HepG2 (cell line): Measurements from ENCODE around the gene CDH2. TPM values are rescaled to one million over a fixed set of nuclear protein-coding genes. Genes with fewer than 3 reads are reported as not detected.

Experiments used
- ATF7 ChIP-seq, 2 experiments: fragments of 450-650 bp in 1 of 2; sonication (generic) in 1 of 2; formaldehyde crosslinking in 1 of 2; IDR thresholded peaks; 2 replicates each; pipeline versions ENCODE4 v1.4.0 to v1.6.1; 2016 to 2020; ENCODE audit warnings: antibody characterized with exemption in 1 of 2, mild to moderate bottlenecking in 1 of 2, missing genetic modification reagents in 1 of 2
- HOXA5 ChIP-seq: sonication (generic); formaldehyde crosslinking; IDR thresholded peaks from 2 replicates; pipeline ENCODE4 v1.4.0; 2020; ENCODE audit warnings: missing genetic modification reagents
- HOXA9 ChIP-seq: sonication (generic); formaldehyde crosslinking; IDR thresholded peaks from 2 replicates; pipeline ENCODE4 v1.8.1; 2022; ENCODE audit warnings: missing genetic modification reagents, mild to moderate bottlenecking, moderate library complexity, borderline replicate concordance
- MED8 ChIP-seq: sonication (generic); formaldehyde crosslinking; IDR thresholded peaks from 2 replicates; pipeline ENCODE4 v1.8.1; 2023; ENCODE audit warnings: mild to moderate bottlenecking, missing genetic modification reagents; ENCODE audit not compliant: insufficient replicate concordance
- MTF1 ChIP-seq: sonication (generic); formaldehyde crosslinking; IDR thresholded peaks from 2 replicates; pipeline ENCODE4 v1.5.0; 2020; ENCODE audit warnings: missing genetic modification reagents
- TOE1 ChIP-seq: sonication (generic); formaldehyde crosslinking; IDR thresholded peaks from 2 replicates; pipeline ENCODE4 v1.4.0; 2020; ENCODE audit warnings: mild to moderate bottlenecking, missing genetic modification reagents
- ZNF777 ChIP-seq: sonication (generic); formaldehyde crosslinking; IDR thresholded peaks from 2 replicates; pipeline ENCODE4 v1.4.0; 2020; ENCODE audit warnings: missing genetic modification reagents
- polyA plus RNA-seq, 8 experiments: library from polyadenylated mRNA; depleted of rRNA in 3 of 8; stranded (reverse) in 7 of 8; unstranded in 1 of 8; fragments of >200 nt; fragmentation: Illumina TruSeq in 4 of 8; extraction: Trizol in 4 of 8; gene quantifications; 2 replicates each; pipeline versions ENCODE4 v1.2.1 to v1.2.3, GENCODE V29; 2011 to 2016; ENCODE audit warnings: low read depth in 4 of 8, missing spikeins in 1 of 8, mixed read lengths in 1 of 8; ENCODE audit not compliant: insufficient read depth in 1 of 8
- total RNA-seq, 5 experiments: library from RNA; depleted of rRNA; stranded (reverse); fragments of >200 nt; fragmentation: Illumina TruSeq; extraction: Trizol; gene quantifications; 2 replicates each; pipeline ENCODE4 v1.2.3, GENCODE V29; 2016; ENCODE audit warnings: low read depth in 1 of 5
- TF ChIP-seq, protein P1 (sequence below): sonication (generic); formaldehyde crosslinking; IDR thresholded peaks from 2 replicates; pipeline ENCODE4 v1.4.0; 2020; ENCODE audit warnings: missing genetic modification reagents, borderline replicate concordance
- TF ChIP-seq, protein P2 (sequence below): sonication (generic); formaldehyde crosslinking; IDR thresholded peaks from 2 replicates; pipeline ENCODE4 v1.4.0; 2020; ENCODE audit warnings: missing genetic modification reagents
- TF ChIP-seq, protein P3 (sequence below): IDR thresholded peaks from 2 replicates; pipeline ENCODE4 v1.4.0; 2020; ENCODE audit warnings: mild to moderate bottlenecking, missing genetic modification reagents
- TF ChIP-seq, protein P4 (sequence below): sonication (generic); formaldehyde crosslinking; IDR thresholded peaks from 2 replicates; pipeline ENCODE4 v1.4.0; 2020; ENCODE audit warnings: missing genetic modification reagents
- TF ChIP-seq, protein P5 (sequence below): sonication (generic); formaldehyde crosslinking; IDR thresholded peaks from 2 replicates; pipeline ENCODE4 v1.4.0; 2020; ENCODE audit warnings: missing genetic modification reagents, mild to moderate bottlenecking, borderline replicate concordance

CDH2 gene
- total and polyA plus RNA-seq, 2 of the 13 experiments (the other 11 are each of a cell fraction or from before 2014, with no cell fraction given), result 18.6 to 36.1 TPM

DNA sequence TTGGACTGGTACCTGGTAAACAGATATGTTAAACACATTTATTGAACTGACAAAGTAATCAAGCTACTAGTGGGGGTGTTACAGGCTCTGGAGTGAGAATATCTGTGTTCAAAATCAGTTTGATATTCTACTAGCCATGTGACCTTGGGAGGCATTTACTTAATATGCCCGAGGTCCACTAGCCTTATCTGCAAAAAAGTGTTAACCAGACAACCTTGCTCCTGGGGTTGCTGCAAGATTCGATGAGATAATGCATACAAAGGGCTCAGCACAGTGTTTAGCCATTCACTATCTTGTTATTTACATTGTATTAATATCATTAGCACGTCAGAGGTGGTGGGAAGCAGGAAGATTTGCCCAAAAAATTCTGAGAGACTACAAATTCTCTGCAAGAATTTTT, 103.3 kb downstream of the CDH2 start (continued):
- TF ChIP-seq, protein P1, sequence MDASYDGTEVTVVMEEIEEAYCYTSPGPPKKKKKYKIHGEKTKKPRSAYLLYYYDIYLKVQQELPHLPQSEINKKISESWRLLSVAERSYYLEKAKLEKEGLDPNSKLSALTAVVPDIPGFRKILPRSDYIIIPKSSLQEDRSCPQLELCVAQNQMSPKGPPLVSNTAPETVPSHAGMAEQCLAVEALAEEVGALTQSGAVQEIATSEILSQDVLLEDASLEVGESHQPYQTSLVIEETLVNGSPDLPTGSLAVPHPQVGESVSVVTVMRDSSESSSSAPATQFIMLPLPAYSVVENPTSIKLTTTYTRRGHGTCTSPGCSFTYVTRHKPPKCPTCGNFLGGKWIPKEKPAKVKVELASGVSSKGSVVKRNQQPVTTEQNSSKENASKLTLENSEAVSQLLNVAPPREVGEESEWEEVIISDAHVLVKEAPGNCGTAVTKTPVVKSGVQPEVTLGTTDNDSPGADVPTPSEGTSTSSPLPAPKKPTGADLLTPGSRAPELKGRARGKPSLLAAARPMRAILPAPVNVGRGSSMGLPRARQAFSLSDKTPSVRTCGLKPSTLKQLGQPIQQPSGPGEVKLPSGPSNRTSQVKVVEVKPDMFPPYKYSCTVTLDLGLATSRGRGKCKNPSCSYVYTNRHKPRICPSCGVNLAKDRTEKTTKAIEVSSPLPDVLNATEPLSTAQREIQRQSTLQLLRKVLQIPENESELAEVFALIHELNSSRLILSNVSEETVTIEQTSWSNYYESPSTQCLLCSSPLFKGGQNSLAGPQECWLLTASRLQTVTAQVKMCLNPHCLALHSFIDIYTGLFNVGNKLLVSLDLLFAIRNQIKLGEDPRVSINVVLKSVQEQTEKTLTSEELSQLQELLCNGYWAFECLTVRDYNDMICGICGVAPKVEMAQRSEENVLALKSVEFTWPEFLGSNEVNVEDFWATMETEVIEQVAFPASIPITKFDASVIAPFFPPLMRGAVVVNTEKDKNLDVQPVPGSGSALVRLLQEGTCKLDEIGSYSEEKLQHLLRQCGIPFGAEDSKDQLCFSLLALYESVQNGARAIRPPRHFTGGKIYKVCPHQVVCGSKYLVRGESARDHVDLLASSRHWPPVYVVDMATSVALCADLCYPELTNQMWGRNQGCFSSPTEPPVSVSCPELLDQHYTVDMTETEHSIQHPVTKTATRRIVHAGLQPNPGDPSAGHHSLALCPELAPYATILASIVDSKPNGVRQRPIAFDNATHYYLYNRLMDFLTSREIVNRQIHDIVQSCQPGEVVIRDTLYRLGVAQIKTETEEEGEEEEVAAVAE (CRISPR knock-in tag), result no peak
- TF ChIP-seq MTF1 (no peak), TOE1 (CRISPR knock-in tag) (no peak), HOXA5 (CRISPR knock-in tag) (no peak), HOXA9 (CRISPR knock-in tag) (no peak), ZNF777 (no peak), MED8 (CRISPR knock-in tag) (no peak), ATF7 (IDR thresholded peaks at IDR 0.05) (no peak), ATF7 (CRISPR knock-in tag; IDR thresholded peaks at IDR 0.05) (no peak)
- TF ChIP-seq, protein P2, sequence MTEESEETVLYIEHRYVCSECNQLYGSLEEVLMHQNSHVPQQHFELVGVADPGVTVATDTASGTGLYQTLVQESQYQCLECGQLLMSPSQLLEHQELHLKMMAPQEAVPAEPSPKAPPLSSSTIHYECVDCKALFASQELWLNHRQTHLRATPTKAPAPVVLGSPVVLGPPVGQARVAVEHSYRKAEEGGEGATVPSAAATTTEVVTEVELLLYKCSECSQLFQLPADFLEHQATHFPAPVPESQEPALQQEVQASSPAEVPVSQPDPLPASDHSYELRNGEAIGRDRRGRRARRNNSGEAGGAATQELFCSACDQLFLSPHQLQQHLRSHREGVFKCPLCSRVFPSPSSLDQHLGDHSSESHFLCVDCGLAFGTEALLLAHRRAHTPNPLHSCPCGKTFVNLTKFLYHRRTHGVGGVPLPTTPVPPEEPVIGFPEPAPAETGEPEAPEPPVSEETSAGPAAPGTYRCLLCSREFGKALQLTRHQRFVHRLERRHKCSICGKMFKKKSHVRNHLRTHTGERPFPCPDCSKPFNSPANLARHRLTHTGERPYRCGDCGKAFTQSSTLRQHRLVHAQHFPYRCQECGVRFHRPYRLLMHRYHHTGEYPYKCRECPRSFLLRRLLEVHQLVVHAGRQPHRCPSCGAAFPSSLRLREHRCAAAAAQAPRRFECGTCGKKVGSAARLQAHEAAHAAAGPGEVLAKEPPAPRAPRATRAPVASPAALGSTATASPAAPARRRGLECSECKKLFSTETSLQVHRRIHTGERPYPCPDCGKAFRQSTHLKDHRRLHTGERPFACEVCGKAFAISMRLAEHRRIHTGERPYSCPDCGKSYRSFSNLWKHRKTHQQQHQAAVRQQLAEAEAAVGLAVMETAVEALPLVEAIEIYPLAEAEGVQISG (CRISPR knock-in tag), result no peak
- TF ChIP-seq, protein P3, sequence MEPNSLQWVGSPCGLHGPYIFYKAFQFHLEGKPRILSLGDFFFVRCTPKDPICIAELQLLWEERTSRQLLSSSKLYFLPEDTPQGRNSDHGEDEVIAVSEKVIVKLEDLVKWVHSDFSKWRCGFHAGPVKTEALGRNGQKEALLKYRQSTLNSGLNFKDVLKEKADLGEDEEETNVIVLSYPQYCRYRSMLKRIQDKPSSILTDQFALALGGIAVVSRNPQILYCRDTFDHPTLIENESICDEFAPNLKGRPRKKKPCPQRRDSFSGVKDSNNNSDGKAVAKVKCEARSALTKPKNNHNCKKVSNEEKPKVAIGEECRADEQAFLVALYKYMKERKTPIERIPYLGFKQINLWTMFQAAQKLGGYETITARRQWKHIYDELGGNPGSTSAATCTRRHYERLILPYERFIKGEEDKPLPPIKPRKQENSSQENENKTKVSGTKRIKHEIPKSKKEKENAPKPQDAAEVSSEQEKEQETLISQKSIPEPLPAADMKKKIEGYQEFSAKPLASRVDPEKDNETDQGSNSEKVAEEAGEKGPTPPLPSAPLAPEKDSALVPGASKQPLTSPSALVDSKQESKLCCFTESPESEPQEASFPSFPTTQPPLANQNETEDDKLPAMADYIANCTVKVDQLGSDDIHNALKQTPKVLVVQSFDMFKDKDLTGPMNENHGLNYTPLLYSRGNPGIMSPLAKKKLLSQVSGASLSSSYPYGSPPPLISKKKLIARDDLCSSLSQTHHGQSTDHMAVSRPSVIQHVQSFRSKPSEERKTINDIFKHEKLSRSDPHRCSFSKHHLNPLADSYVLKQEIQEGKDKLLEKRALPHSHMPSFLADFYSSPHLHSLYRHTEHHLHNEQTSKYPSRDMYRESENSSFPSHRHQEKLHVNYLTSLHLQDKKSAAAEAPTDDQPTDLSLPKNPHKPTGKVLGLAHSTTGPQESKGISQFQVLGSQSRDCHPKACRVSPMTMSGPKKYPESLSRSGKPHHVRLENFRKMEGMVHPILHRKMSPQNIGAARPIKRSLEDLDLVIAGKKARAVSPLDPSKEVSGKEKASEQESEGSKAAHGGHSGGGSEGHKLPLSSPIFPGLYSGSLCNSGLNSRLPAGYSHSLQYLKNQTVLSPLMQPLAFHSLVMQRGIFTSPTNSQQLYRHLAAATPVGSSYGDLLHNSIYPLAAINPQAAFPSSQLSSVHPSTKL (CRISPR knock-in tag), result peak; percentile 28; the same call in 1 of the 2 replicates
- TF ChIP-seq, protein P4, sequence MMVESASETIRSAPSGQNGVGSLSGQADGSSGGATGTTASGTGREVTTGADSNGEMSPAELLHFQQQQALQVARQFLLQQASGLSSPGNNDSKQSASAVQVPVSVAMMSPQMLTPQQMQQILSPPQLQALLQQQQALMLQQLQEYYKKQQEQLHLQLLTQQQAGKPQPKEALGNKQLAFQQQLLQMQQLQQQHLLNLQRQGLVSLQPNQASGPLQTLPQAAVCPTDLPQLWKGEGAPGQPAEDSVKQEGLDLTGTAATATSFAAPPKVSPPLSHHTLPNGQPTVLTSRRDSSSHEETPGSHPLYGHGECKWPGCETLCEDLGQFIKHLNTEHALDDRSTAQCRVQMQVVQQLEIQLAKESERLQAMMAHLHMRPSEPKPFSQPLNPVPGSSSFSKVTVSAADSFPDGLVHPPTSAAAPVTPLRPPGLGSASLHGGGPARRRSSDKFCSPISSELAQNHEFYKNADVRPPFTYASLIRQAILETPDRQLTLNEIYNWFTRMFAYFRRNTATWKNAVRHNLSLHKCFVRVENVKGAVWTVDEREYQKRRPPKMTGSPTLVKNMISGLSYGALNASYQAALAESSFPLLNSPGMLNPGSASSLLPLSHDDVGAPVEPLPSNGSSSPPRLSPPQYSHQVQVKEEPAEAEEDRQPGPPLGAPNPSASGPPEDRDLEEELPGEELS (CRISPR knock-in tag), result 0 out of 2 replicates have a peak, but pooled peaks have one; percentile 35
- TF ChIP-seq, protein P5, sequence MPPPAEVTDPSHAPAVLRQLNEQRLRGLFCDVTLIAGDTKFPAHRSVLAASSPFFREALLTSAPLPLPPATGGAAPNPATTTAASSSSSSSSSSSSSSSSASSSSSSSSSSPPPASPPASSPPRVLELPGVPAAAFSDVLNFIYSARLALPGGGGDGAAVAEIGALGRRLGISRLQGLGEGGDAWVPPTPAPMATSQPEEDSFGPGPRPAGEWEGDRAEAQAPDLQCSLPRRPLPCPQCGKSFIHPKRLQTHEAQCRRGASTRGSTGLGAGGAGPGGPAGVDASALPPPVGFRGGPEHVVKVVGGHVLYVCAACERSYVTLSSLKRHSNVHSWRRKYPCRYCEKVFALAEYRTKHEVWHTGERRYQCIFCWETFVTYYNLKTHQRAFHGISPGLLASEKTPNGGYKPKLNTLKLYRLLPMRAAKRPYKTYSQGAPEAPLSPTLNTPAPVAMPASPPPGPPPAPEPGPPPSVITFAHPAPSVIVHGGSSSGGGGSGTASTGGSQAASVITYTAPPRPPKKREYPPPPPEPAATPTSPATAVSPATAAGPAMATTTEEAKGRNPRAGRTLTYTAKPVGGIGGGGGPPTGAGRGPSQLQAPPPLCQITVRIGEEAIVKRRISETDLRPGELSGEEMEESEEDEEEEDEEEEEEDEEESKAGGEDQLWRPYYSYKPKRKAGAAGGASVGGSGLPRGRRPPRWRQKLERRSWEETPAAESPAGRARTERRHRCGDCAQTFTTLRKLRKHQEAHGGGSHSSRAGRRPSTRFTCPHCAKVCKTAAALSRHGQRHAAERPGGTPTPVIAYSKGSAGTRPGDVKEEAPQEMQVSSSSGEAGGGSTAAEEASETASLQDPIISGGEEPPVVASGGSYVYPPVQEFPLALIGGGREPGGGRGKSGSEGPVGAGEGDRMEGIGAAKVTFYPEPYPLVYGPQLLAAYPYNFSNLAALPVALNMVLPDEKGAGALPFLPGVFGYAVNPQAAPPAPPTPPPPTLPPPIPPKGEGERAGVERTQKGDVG, result no peak
